HG03565 (cell line): ENCODE measurements around the gene GPAM.

Source experiments
- ATAC-seq: cut with Tn5 transposase; IDR thresholded peaks from one replicate; pipeline ENCODE4 v1.9.1; 2021; ENCODE audit warnings: mild to moderate bottlenecking, moderate library complexity; ENCODE audit not compliant: unreplicated experiment

The GPAM gene

GRCh38 chr10:112184379-112184778 lies 814 bp upstream of the GPAM start:
- no peak for ATAC-seq

GRCh38 chr10:112184052-112184371 lies 447 bp upstream of the GPAM start:
- ATAC-seq = no peak

- peak; percentile 13 for ATAC-seq
Measured at GRCh38 chr10:112182784-112183328, 709 bp downstream of the GPAM start.

GRCh38 chr10:112177247-112177646 lies 6.3 kb downstream of the GPAM start:
- no peak for ATAC-seq

GRCh38 chr10:112176543-112176942 lies 7.0 kb downstream of the GPAM start:
- ATAC-seq = no peak

- ATAC-seq = no peak
Measured at GRCh38 chr10:112175409-112175808, 8.2 kb downstream of the GPAM start.

- no peak for ATAC-seq
Measured at GRCh38 chr10:112173206-112173605, 10.4 kb downstream of the GPAM start.

GRCh38 chr10:112168733-112169132 lies 14.8 kb downstream of the GPAM start:
- no peak for ATAC-seq

GRCh38 chr10:112166800-112167199 lies 16.8 kb downstream of the GPAM start:
- no peak for ATAC-seq

GRCh38 chr10:112161757-112162518 lies 21.6 kb downstream of the GPAM start:
- ATAC-seq = no peak

- ATAC-seq = no peak
Measured at GRCh38 chr10:112160834-112161233, 22.7 kb downstream of the GPAM start.

GRCh38 chr10:112159469-112159868 lies 24.1 kb downstream of the GPAM start:
- ATAC-seq = no peak

GRCh38 chr10:112151524-112152039 lies 32.0 kb downstream of the GPAM start:
- ATAC-seq = no peak

GRCh38 chr10:112148331-112148730 lies 35.2 kb downstream of the GPAM start:
- no peak for ATAC-seq

- ATAC-seq = no peak
Measured at GRCh38 chr10:112146799-112147198, 36.8 kb downstream of the GPAM start.

GRCh38 chr10:112145263-112145662 lies 38.3 kb downstream of the GPAM start:
- no peak for ATAC-seq

- ATAC-seq = no peak
Measured at GRCh38 chr10:112143420-112143819, 40.1 kb downstream of the GPAM start.

GRCh38 chr10:112141292-112141691 lies 42.3 kb downstream of the GPAM start:
- no peak for ATAC-seq

- peak; percentile 98 for ATAC-seq
Measured at GRCh38 chr10:112140110-112140970, 43.2 kb downstream of the GPAM start.

GRCh38 chr10:112139176-112139575 lies 44.4 kb downstream of the GPAM start:
- no peak for ATAC-seq

GRCh38 chr10:112137154-112137987 lies 46.2 kb downstream of the GPAM start:
- peak; percentile 37 for ATAC-seq
